GM19099 (cell line): ENCODE measurements around the gene GTF2H1.
A peak's percentile ranks its signal among the peaks of the same experiment; 100 is the strongest.

Experiments
- POLR2A ChIP-seq: IDR thresholded peaks from 3 replicates; pipeline ENCODE4 v1.6.1; 2011; ENCODE audit warnings: low read depth; ENCODE audit not compliant: insufficient read length; ENCODE audit errors: extremely low read depth

The GTF2H1 gene

DNA sequence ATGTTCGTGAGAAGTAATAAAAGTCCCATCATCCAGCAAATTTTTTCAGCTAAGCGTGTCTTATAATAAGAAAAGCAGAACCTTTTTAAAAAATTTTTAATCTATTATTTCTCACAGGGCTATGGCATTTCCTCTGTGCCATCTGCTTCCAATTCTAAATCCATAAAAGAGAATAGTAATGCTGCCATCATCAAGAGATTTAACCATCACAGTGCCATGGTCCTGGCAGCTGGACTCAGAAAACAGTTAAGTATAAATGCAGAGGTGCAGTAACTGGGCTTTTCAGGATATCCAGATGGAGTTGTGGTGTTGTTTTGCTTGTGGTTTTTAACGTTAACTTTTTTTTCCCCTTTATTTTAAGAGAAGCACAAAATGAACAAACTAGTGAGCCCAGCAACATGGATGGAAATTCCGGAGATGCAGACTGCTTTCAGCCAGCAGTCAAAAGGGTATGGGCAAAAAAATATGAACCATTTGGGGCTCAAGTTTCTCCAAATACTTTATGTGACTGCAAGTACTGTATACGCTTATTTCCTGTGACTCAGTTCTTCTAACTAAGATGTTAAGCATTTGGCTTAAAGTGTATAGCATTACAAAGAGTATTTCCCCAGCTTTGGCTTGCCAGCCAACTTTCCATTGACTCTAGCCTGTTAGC, 25.2 kb downstream of the GTF2H1 start:
- TF ChIP-seq POLR2A: no peak

- no peak for TF ChIP-seq POLR2A
These were observed 30.2 kb downstream of the GTF2H1 start for GRCh38 chr11:18352581-18352980.

GRCh38 chr11:18358646-18359045, 36.3 kb downstream of the GTF2H1 start:
- no peak for TF ChIP-seq POLR2A

GRCh38 chr11:18361154-18361553, 38.8 kb downstream of the GTF2H1 start:
- TF ChIP-seq POLR2A: no peak

DNA sequence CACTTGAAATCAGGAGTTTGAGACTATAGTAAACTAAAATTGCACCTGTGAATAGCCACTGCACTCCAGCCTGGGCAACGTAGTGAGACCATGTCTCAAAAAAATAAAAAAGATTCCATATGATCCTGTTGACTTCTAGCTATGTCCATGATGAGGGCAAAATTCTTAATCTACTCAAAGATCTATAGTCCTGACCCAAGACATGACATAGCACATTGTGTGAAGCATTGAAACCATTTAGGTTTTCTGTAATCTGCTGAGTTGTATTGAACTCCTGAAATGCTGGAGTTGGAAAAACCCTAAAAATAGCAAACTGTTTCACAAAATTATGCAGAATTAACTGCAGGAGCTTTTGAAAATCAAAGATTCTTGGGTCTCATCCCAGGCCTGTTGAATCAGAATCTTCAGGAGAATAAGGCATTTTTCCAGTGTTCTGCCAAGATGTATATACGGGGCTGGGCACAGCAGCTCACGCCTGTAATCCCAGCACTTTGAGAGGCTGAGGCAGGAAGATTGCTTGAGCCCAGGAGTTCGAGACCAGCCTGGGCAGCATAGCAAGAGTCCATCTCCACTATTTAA, 42.2 kb downstream of the GTF2H1 start:
- no peak for TF ChIP-seq POLR2A

DNA sequence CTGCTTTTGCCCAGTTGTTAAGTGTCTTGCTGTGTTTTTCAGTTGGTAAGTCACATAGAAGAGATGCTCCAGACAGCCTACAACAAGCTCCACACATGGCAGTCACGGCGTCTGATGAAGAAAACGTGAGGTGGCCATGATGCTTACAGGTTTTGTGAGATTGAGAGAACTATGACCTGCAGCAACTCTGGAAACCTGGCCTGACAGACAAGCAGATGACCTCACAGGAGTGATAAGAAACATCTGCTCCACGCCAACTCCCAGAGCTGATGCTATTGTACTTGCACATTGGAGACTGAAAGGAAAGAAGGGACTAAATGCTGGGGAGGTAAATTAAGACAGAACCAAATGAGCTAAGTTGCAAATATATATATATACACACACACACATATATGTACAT, 43.4 kb downstream of the GTF2H1 start:
- TF ChIP-seq POLR2A: no peak

DNA sequence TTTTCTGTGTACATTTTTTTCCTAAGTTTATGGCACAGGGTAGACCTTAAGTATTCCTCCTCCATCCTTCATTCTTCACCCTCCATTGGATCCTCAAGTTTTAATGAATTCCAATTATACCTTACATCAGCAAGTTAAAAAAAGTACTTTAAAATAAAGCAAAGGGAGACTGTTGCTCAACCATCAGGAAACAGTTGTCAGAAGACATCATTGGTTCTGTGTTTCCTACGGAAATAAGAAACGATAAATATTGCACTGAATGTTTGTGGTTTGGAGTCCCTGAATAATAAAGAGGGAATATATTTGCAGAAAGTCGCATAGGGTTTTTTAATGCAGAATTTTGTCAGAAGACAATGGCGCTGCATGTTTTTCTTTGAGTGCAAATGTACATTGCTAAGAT, 43.9 kb downstream of the GTF2H1 start:
- TF ChIP-seq POLR2A: no peak

GRCh38 chr11:18367431-18367830, 45.1 kb downstream of the GTF2H1 start:
- no peak for TF ChIP-seq POLR2A

GRCh38 chr11:18368221-18368620, 45.9 kb downstream of the GTF2H1 start:
- TF ChIP-seq POLR2A: no peak

GRCh38 chr11:18369398-18369797, 47.0 kb downstream of the GTF2H1 start:
- no peak for TF ChIP-seq POLR2A

DNA sequence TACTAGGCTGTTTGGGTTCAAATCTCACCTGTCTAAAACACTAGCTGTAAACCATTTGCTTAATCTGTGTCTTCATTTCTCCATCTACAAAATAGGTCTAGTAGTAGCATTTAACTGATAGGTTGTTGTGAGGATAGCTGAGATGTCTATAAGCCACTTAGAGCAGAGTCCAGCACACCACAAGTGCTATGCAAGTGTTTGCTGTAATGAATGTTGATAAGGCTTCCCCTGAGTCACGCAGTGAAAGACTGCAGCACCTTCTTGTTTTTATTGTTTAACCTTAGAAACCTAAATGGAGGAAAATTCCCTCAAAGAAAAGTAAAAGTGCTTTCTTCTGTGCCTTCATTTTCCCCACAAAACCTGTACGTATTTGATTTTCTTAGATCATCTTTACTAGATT, 48.9 kb downstream of the GTF2H1 start:
- TF ChIP-seq POLR2A: no peak

DNA sequence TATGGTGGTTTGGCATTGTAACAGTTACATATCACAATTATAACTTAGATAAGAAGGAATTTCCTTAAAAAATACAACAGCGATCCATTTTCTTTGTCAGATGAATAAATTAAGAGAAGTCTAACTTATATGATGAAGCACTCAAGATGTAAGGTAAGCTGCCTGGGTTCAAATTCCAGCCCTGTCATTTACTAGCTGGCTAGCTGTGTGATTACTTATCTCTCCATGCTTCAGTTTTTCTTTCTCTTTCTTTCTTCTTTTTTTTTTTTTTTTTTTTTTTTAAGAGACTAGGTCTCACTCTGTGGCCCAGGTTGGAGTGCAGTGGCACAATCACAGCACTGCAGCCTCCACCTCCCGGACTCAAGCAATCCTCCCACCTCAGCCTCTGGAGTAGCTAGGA, 49.8 kb downstream of the GTF2H1 start:
- no peak for TF ChIP-seq POLR2A

DNA sequence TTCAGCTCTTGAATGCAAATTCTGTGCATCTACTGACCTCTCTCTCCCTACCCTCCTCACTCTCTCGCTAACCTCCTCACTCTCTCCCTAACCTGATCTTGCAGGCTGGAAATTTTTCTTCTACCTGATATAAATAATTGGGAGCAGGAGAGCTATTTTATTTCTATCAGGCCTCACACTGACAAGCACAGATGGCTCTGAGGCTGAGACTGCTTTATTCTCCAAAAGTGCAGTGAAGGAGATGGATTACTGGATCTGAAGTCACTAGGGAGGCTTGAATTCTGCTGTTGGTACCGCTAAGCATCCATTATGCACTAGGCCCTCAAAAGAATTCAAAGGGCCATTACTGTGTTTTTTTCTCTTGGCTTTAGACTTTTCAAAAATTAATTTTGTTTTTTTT, 52.6 kb downstream of the GTF2H1 start:
- TF ChIP-seq POLR2A: no peak

- no peak for TF ChIP-seq POLR2A
These were observed 53.6 kb downstream of the GTF2H1 start for GRCh38 chr11:18375941-18376340.

GRCh38 chr11:18379201-18379600, 56.8 kb downstream of the GTF2H1 start:
- no peak for TF ChIP-seq POLR2A

- TF ChIP-seq POLR2A: peak; percentile 54
These were observed 61.2 kb downstream of the GTF2H1 start for GRCh38 chr11:18383388-18384156.

DNA sequence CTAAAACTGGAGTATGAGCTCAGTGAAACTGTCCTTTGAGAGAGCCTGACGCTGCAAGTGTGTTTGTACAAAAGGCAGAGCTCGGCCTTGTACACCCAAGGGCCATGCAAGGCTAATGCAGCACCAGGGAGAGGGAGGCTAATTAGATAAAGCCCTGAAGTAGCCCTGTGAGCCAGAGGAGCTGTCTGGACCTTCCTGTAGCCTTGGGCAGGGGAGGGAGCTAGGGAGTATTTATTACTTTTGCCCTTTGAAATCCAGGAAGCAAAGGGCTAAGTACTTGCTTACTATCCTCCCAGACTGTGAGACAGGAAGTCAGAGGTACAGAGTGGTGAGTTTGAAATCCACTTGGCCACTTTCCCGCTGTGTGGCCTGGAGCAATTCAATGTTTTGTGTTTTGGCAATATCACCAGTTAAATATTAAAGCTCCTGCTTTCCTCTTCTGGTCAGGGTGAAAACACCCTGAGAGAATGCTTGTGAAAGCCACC, 61.8 kb downstream of the GTF2H1 start:
- peak; percentile 52 for TF ChIP-seq POLR2A

GRCh38 chr11:18390088-18390487, 67.7 kb downstream of the GTF2H1 start:
- no peak for TF ChIP-seq POLR2A
